H1 (cell line): Measurements from ENCODE around the gene ZNF69. TPM values are rescaled to one million over a fixed set of nuclear protein-coding genes. Genes with fewer than 3 reads are reported as not detected.

Experiments
- ATF2 ChIP-seq: IDR thresholded peaks from 2 replicates; pipeline ENCODE4 v1.6.1; 2012; ENCODE audit warnings: low read length, inconsistent platforms
- SIRT6 ChIP-seq: IDR thresholded peaks from one replicate; pipeline ENCODE4 v1.7.1; 2012; ENCODE audit warnings: low read length, inconsistent platforms
- polyA plus RNA-seq, 7 experiments: library from polyadenylated mRNA; depleted of rRNA in 3 of 7; stranded (reverse) in 5 of 7; unstranded in 2 of 7; fragments of >200 nt in 5 of 7; fragments of 200-250 nt in 2 of 7; gene quantifications; 1 replicate in 5 of 7; 2 replicates in 1 of 7; 4 replicates in 1 of 7; pipeline versions ENCODE4 v1.2.1 to v1.2.3, GENCODE V29; 2011 to 2013; ENCODE audit warnings: missing spikeins in 2 of 7, mixed read lengths in 2 of 7
- total RNA-seq: library from RNA; stranded (reverse); fragmentation: NEBNext Ultra II Directional; extraction: Animal tissue kit (Norgen Biotek cat#: 25700); gene quantifications from 2 replicates; pipeline ENCODE4 v1.2.1, GENCODE V29; 2021

Gene ZNF69
- total and polyA plus RNA-seq, 2 of the 8 experiments (the other 6 are each of a cell fraction or from before 2014, with no cell fraction given) = 5.6 to 22.8 TPM

DNA sequence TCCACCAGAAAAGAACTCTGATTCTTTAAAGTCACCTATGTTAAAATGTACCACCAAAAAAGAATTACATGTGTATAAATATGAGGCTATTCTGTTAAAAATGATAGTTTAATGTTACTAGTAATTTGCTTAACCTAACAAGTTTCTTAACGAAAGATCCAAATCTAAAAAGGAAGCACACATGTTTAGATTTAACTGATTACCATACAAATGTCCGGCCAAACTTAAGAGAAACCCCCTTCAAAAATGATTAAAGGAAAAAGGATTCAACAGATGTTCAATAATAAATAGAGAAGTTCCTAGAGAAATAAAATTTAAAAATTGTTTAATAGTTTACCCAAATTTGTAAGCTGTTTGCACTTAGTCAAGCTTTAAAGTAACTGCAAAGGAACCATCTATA lies 5.0 kb upstream of the ZNF69 start (continued):
- TF ChIP-seq ATF2 (no peak), SIRT6 (no peak)
